ENCODE data around the gene PHYKPL.
A peak's percentile ranks its signal among the peaks of the same experiment; 100 is the strongest.

The PHYKPL gene

GRCh38 chr5:178196986-178197385 is 35.6 kb downstream of the PHYKPL start:
- H3K27me3 ChIP-seq (ENCODE audit: insufficient read depth, low read length): no peaks in the 10 kb centered on the region; the same call in 1 of the 2 replicates
- no peaks in the 10 kb centered on the region for H3K4me1 ChIP-seq (ENCODE audit: insufficient read depth, low read length, severe bottlenecking)
- no peaks in the 10 kb centered on the region for H3K9me3 ChIP-seq (ENCODE audit: low read length)
- no peaks in the 10 kb centered on the region for H3K9me2 ChIP-seq (ENCODE audit: low read depth, low read length)
- no peaks in the 10 kb centered on the region for H3K79me2 ChIP-seq (ENCODE audit: insufficient read depth, low read length)
- no peak overlapping the region for H3K9ac ChIP-seq (ENCODE audit: low read length)
- H3K27ac ChIP-seq (ENCODE audit: low read depth, low read length, poor library complexity, severe bottlenecking): no peak overlapping the region
- no peaks in the 10 kb centered on the region for H4K20me1 ChIP-seq (ENCODE audit: insufficient read depth, low read length)
- H3K4me2 ChIP-seq (ENCODE audit: low read length): no peak overlapping the region
- no peak overlapping the region for H3K4me3 ChIP-seq (ENCODE audit: low read depth, low read length, poor library complexity, severe bottlenecking)
- no peak overlapping the region for H2AFZ ChIP-seq (ENCODE audit: low read length)
- H3F3A ChIP-seq (ENCODE audit: insufficient read depth, low read length): no peaks in the 10 kb centered on the region
- H3K36me3 ChIP-seq (ENCODE audit: insufficient read depth, low read length): no peaks in the 10 kb centered on the region
- TF ChIP-seq EZH2 (IDR thresholded peaks at IDR 0.05; ENCODE audit: borderline replicate concordance, low read length) (no peak), CTCF (IDR thresholded peaks at IDR 0.05; ENCODE audit: low read length) (peak; percentile 51; the same call in 1 of the 2 replicates)

DNA sequence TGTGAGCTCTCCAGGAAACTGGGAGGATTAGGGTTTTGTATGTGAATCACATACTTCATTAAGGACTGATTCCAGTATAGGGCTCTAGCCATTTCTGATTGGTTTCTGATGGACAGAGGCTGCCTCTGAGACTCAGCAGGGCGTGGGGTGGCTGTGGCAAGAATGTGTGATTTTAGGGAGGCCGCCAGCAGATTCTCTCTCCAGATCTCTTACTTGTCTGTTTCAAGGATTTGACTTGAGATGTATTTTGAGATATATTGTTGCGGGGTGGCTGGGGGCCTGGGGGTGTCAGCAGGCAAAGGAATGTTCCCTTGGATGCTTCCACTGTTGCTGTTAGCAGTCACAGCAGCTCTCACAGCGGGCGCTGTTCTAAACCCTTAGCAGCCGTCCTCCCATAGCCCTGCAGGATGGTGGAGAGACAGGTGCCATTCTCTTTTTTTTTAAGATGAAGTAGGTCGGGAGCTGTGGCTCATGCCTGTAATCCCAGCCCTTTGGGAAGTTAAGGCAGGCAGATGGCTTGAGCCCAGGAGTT is 36.3 kb downstream of the PHYKPL start:
- Histone ChIP-seq H3K4me1 (ENCODE audit: insufficient read depth, low read length, severe bottlenecking) (no peaks in the 10 kb centered on the region), H3K9ac (ENCODE audit: low read length) (no peak overlapping the region), H4K20me1 (ENCODE audit: insufficient read depth, low read length) (no peaks in the 10 kb centered on the region), H2AFZ (ENCODE audit: low read length) (no peak overlapping the region), H3K27me3 (ENCODE audit: insufficient read depth, low read length) (no peaks in the 10 kb centered on the region; the same call in 1 of the 2 replicates), H3K9me2 (ENCODE audit: low read depth, low read length) (no peaks in the 10 kb centered on the region), H3K79me2 (ENCODE audit: insufficient read depth, low read length) (no peaks in the 10 kb centered on the region), H3K9me3 (ENCODE audit: low read length) (no peaks in the 10 kb centered on the region), H3K36me3 (ENCODE audit: insufficient read depth, low read length) (no peaks in the 10 kb centered on the region), H3K27ac (ENCODE audit: low read depth, low read length, poor library complexity, severe bottlenecking) (no peak overlapping the region), H3K4me2 (ENCODE audit: low read length) (no peak overlapping the region), H3F3A (ENCODE audit: insufficient read depth, low read length) (no peaks in the 10 kb centered on the region), H3K4me3 (ENCODE audit: low read depth, low read length, poor library complexity, severe bottlenecking) (no peak overlapping the region)
- TF ChIP-seq EZH2 (IDR thresholded peaks at IDR 0.05; ENCODE audit: borderline replicate concordance, low read length): no peak
- TF ChIP-seq CTCF (IDR thresholded peaks at IDR 0.05; ENCODE audit: low read length): no peak

DNA sequence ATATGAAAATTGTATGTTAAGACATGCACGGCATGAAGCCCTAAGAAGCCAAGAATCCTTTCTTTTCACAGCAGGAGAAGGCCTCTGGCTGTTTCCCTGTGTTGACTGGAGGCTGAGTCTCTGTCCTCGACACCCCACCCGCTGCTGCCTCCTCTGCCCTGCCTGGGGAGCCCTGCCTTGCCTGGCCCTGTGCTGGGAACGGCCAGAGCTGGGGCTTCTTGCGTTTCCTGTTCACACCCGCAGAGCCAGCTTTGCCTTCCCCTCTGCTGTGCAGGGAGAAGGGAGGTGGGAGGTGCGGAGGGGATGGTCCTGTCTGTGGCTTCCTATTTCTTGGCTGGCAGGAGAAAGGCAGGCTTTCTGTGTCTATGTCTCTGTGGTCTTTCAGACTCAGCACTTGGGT is 38.6 kb downstream of the PHYKPL start:
- H2AFZ ChIP-seq (ENCODE audit: low read length): no peak overlapping the region
- no peak overlapping the region for H3K4me3 ChIP-seq (ENCODE audit: low read depth, low read length, poor library complexity, severe bottlenecking)
- no peaks in the 10 kb centered on the region for H3K36me3 ChIP-seq (ENCODE audit: insufficient read depth, low read length)
- H3K27ac ChIP-seq (ENCODE audit: low read depth, low read length, poor library complexity, severe bottlenecking): no peak overlapping the region
- H3K4me1 ChIP-seq (ENCODE audit: insufficient read depth, low read length, severe bottlenecking): no peaks in the 10 kb centered on the region
- no peaks in the 10 kb centered on the region for H3F3A ChIP-seq (ENCODE audit: insufficient read depth, low read length)
- H3K9me2 ChIP-seq (ENCODE audit: low read depth, low read length): no peaks in the 10 kb centered on the region
- no peaks in the 10 kb centered on the region for H3K9me3 ChIP-seq (ENCODE audit: low read length)
- no peak overlapping the region for H3K9ac ChIP-seq (ENCODE audit: low read length)
- no peaks in the 10 kb centered on the region for H3K79me2 ChIP-seq (ENCODE audit: insufficient read depth, low read length)
- H4K20me1 ChIP-seq (ENCODE audit: insufficient read depth, low read length): no peaks in the 10 kb centered on the region
- H3K27me3 ChIP-seq (ENCODE audit: insufficient read depth, low read length): peaks cover under 1% of the 10 kb centered on the region; the same call in 1 of the 2 replicates
- no peak overlapping the region for H3K4me2 ChIP-seq (ENCODE audit: low read length)
- no peak for TF ChIP-seq EZH2 (IDR thresholded peaks at IDR 0.05; ENCODE audit: borderline replicate concordance, low read length)
- no peak for TF ChIP-seq CTCF (IDR thresholded peaks at IDR 0.05; ENCODE audit: low read length)
